Measurements from ENCODE around the gene ZCCHC4.

Gene ZCCHC4

GRCh38 chr4:25401066-25401465 is 88.5 kb downstream of the ZCCHC4 start:
- Histone ChIP-seq H3K4me2 (ENCODE audit: insufficient read depth, low read length, poor library complexity, severe bottlenecking) (no peak overlapping the region), H3K9me3 (replicated peaks in 1 of 2; ENCODE audit: control insufficient read depth in 2 of 2, insufficient read depth in 1 of 2, low read depth in 1 of 2, low read length in 2 of 2) (peaks cover 2 to 11% of the 10 kb centered on the region in 2 donors), H3K79me1 (ENCODE audit: low read depth, low read length) (no peaks in the 10 kb centered on the region), H2BK120ac (ENCODE audit: low read depth, low read length) (no peak overlapping the region), H2AFZ (ENCODE audit: low read length) (no peak overlapping the region), H3K23ac (ENCODE audit: low read depth, low read length, poor library complexity) (no peak overlapping the region), H3K18ac (ENCODE audit: low read length) (no peak overlapping the region), H2AK5ac (ENCODE audit: low read depth, low read length) (no peak overlapping the region), H3K9ac (ENCODE audit: low read depth, low read length, poor library complexity) (no peak overlapping the region), H2BK12ac (ENCODE audit: low read length) (no peak overlapping the region), H4K8ac (ENCODE audit: low read depth, low read length) (no peak overlapping the region), H3K14ac (ENCODE audit: low read length) (no peak overlapping the region), H2BK5ac (ENCODE audit: low read length) (no peak overlapping the region), H3K27ac (replicated peaks; ENCODE audit: low read length) (no peak overlapping the region), H3K4me3 (ENCODE audit: low read length in 2 of 2) (no peak overlapping the region), H3K27me3 (ENCODE audit: control insufficient read depth in 3 of 3, insufficient read depth in 3 of 3, low read depth in 1 of 3, low read length in 3 of 3) (no peaks in the 10 kb centered on the region), H3K4me1 (ENCODE audit: control insufficient read depth in 2 of 2, insufficient read depth in 1 of 2, low read depth in 1 of 2, low read length in 2 of 2) (no peaks in the 10 kb centered on the region), H4K91ac (ENCODE audit: low read depth, low read length, poor library complexity) (no peak overlapping the region), H3K36me3 (replicated peaks in 1 of 2; ENCODE audit: control insufficient read depth in 2 of 2, insufficient read depth in 2 of 2, low read length in 2 of 2) (peaks cover 19 to 97% of the 10 kb centered on the region in 2 donors), H3K4ac (ENCODE audit: low read length) (no peak overlapping the region), H2BK15ac (ENCODE audit: low read length) (no peak overlapping the region)
- WGBS, 2 donors (ENCODE audit: extremely low coverage in 2 of 2, insufficient read length in 2 of 2, insufficient replicate concordance in 1 of 2) = no CpG with 5 or more reads among the region's 3 CpGs
- DNase-seq (ENCODE audit: low spot score) = no peak

GRCh38 chr4:25402521-25402920 is 89.9 kb downstream of the ZCCHC4 start:
- H2BK120ac ChIP-seq (ENCODE audit: low read depth, low read length) = no peak overlapping the region
- H4K8ac ChIP-seq (ENCODE audit: low read depth, low read length) = no peak overlapping the region
- no peak overlapping the region for H2BK12ac ChIP-seq (ENCODE audit: low read length)
- H3K14ac ChIP-seq (ENCODE audit: low read length) = no peak overlapping the region
- DNase-seq (ENCODE audit: low spot score) = no peak
- no peak overlapping the region for H2BK5ac ChIP-seq (ENCODE audit: low read length)
- H3K27me3 ChIP-seq (ENCODE audit: control insufficient read depth in 3 of 3, insufficient read depth in 3 of 3, low read depth in 1 of 3, low read length in 3 of 3) = no peaks in the 10 kb centered on the region
- H2AK5ac ChIP-seq (ENCODE audit: low read depth, low read length) = no peak overlapping the region
- no peak overlapping the region for H3K23ac ChIP-seq (ENCODE audit: low read depth, low read length, poor library complexity)
- H3K9ac ChIP-seq (ENCODE audit: low read depth, low read length, poor library complexity) = no peak overlapping the region
- H3K27ac ChIP-seq (replicated peaks; ENCODE audit: low read length) = no peak overlapping the region
- no peak overlapping the region for H3K4me3 ChIP-seq (ENCODE audit: low read length in 2 of 2)
- no peak overlapping the region for H2BK15ac ChIP-seq (ENCODE audit: low read length)
- H3K4me1 ChIP-seq (ENCODE audit: control insufficient read depth in 2 of 2, insufficient read depth in 1 of 2, low read depth in 1 of 2, low read length in 2 of 2) = no peaks in the 10 kb centered on the region
- H3K4me2 ChIP-seq (ENCODE audit: insufficient read depth, low read length, poor library complexity, severe bottlenecking) = no peak overlapping the region
- H3K9me3 ChIP-seq (replicated peaks in 1 of 2; ENCODE audit: control insufficient read depth in 2 of 2, insufficient read depth in 1 of 2, low read depth in 1 of 2, low read length in 2 of 2) = no peaks in the 10 kb centered on the region
- H3K36me3 ChIP-seq (replicated peaks in 1 of 2; ENCODE audit: control insufficient read depth in 2 of 2, insufficient read depth in 2 of 2, low read length in 2 of 2) = peaks cover 14 to 97% of the 10 kb centered on the region in 2 donors
- no peak overlapping the region for H3K4ac ChIP-seq (ENCODE audit: low read length)
- H3K18ac ChIP-seq (ENCODE audit: low read length) = no peak overlapping the region
- no CpG with 5 or more reads among the region's 1 CpG for WGBS, 2 donors (ENCODE audit: extremely low coverage in 2 of 2, insufficient read length in 2 of 2, insufficient replicate concordance in 1 of 2)
- H4K91ac ChIP-seq (ENCODE audit: low read depth, low read length, poor library complexity) = no peak overlapping the region
- H2AFZ ChIP-seq (ENCODE audit: low read length) = no peak overlapping the region
- H3K79me1 ChIP-seq (ENCODE audit: low read depth, low read length) = no peaks in the 10 kb centered on the region

DNA sequence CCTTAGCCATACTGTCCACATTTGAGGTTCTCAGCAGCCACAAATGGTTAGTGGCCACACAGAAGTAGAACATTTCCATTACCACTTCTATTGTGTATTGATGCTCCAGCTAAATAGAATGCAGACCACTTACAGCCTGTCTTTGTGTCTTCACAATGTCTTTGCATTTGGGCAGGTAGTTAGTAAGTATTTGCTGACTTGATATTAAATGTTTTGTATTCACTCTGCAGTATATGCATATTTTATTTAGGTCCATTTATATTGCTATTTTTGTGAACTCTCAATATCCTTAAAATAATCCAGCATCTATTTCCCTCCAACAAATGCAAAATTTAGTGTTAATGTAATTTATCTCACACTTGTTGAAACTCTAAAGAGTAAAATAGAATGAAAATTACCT is 91.1 kb downstream of the ZCCHC4 start:
- peaks cover 10 to 97% of the 10 kb centered on the region in 2 donors for H3K36me3 ChIP-seq (replicated peaks in 1 of 2; ENCODE audit: control insufficient read depth in 2 of 2, insufficient read depth in 2 of 2, low read length in 2 of 2)
- H3K4me1 ChIP-seq (ENCODE audit: control insufficient read depth in 2 of 2, insufficient read depth in 1 of 2, low read depth in 1 of 2, low read length in 2 of 2) = no peaks in the 10 kb centered on the region
- DNase-seq (ENCODE audit: low spot score) = no peak
- H3K18ac ChIP-seq (ENCODE audit: low read length) = no peak overlapping the region
- H3K4ac ChIP-seq (ENCODE audit: low read length) = no peak overlapping the region
- H2BK5ac ChIP-seq (ENCODE audit: low read length) = no peak overlapping the region
- no peak overlapping the region for H3K4me3 ChIP-seq (ENCODE audit: low read length in 2 of 2)
- no peaks in the 10 kb centered on the region for H3K9me3 ChIP-seq (replicated peaks in 1 of 2; ENCODE audit: control insufficient read depth in 2 of 2, insufficient read depth in 1 of 2, low read depth in 1 of 2, low read length in 2 of 2)
- no peak overlapping the region for H2BK15ac ChIP-seq (ENCODE audit: low read length)
- H3K14ac ChIP-seq (ENCODE audit: low read length) = no peak overlapping the region
- no peak overlapping the region for H2AFZ ChIP-seq (ENCODE audit: low read length)
- no peak overlapping the region for H2AK5ac ChIP-seq (ENCODE audit: low read depth, low read length)
- H3K4me2 ChIP-seq (ENCODE audit: insufficient read depth, low read length, poor library complexity, severe bottlenecking) = no peak overlapping the region
- no peak overlapping the region for H3K9ac ChIP-seq (ENCODE audit: low read depth, low read length, poor library complexity)
- H4K8ac ChIP-seq (ENCODE audit: low read depth, low read length) = no peak overlapping the region
- no peak overlapping the region for H3K27ac ChIP-seq (replicated peaks; ENCODE audit: low read length)
- H2BK120ac ChIP-seq (ENCODE audit: low read depth, low read length) = no peak overlapping the region
- no peak overlapping the region for H2BK12ac ChIP-seq (ENCODE audit: low read length)
- no peak overlapping the region for H4K91ac ChIP-seq (ENCODE audit: low read depth, low read length, poor library complexity)
- no peaks in the 10 kb centered on the region for H3K27me3 ChIP-seq (ENCODE audit: control insufficient read depth in 3 of 3, insufficient read depth in 3 of 3, low read depth in 1 of 3, low read length in 3 of 3)
- H3K79me1 ChIP-seq (ENCODE audit: low read depth, low read length) = no peaks in the 10 kb centered on the region
- H3K23ac ChIP-seq (ENCODE audit: low read depth, low read length, poor library complexity) = no peak overlapping the region

DNA sequence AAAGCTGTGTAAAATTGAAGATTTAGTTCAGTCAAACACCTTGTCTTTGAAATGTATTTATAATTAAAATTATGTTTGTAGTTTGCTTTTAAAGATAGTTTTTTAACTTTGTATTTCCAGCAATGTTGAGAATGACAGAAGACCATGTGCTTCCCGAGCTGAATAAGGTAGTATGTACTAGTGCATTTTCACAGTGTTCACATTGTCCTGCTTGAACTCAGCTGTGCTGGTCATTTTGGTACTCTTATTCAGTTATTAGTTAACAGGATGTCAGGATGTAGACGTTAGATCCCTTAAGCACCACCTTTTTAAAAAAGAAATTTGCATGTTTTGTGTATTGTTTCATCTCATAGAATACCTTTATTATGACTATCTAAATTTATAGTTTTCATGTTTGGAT is 92.9 kb downstream of the ZCCHC4 start:
- no peak overlapping the region for H3K4ac ChIP-seq (ENCODE audit: low read length)
- no CpG with 5 or more reads among the region's 2 CpGs for WGBS, 2 donors (ENCODE audit: extremely low coverage in 2 of 2, insufficient read length in 2 of 2, insufficient replicate concordance in 1 of 2)
- H3K79me1 ChIP-seq (ENCODE audit: low read depth, low read length) = no peaks in the 10 kb centered on the region
- H2AFZ ChIP-seq (ENCODE audit: low read length) = no peak overlapping the region
- H3K4me1 ChIP-seq (ENCODE audit: control insufficient read depth in 2 of 2, insufficient read depth in 1 of 2, low read depth in 1 of 2, low read length in 2 of 2) = no peaks in the 10 kb centered on the region
- no peak overlapping the region for H2BK12ac ChIP-seq (ENCODE audit: low read length)
- no peak overlapping the region for H4K8ac ChIP-seq (ENCODE audit: low read depth, low read length)
- no peak overlapping the region for H3K14ac ChIP-seq (ENCODE audit: low read length)
- H3K4me3 ChIP-seq (ENCODE audit: low read length in 2 of 2) = no peak overlapping the region
- H3K9ac ChIP-seq (ENCODE audit: low read depth, low read length, poor library complexity) = no peak overlapping the region
- no peak overlapping the region for H2BK120ac ChIP-seq (ENCODE audit: low read depth, low read length)
- H3K4me2 ChIP-seq (ENCODE audit: insufficient read depth, low read length, poor library complexity, severe bottlenecking) = no peak overlapping the region
- no peak for DNase-seq (ENCODE audit: low spot score)
- H2BK5ac ChIP-seq (ENCODE audit: low read length) = no peak overlapping the region
- H3K27ac ChIP-seq (replicated peaks; ENCODE audit: low read length) = no peak overlapping the region
- no peak overlapping the region for H2AK5ac ChIP-seq (ENCODE audit: low read depth, low read length)
- no peaks in the 10 kb centered on the region for H3K27me3 ChIP-seq (ENCODE audit: control insufficient read depth in 3 of 3, insufficient read depth in 3 of 3, low read depth in 1 of 3, low read length in 3 of 3)
- peaks cover 8 to 99% of the 10 kb centered on the region in 2 donors for H3K36me3 ChIP-seq (replicated peaks in 1 of 2; ENCODE audit: control insufficient read depth in 2 of 2, insufficient read depth in 2 of 2, low read length in 2 of 2)
- H3K9me3 ChIP-seq (replicated peaks in 1 of 2; ENCODE audit: control insufficient read depth in 2 of 2, insufficient read depth in 1 of 2, low read depth in 1 of 2, low read length in 2 of 2) = no peaks in the 10 kb centered on the region
- no peak overlapping the region for H2BK15ac ChIP-seq (ENCODE audit: low read length)
- no peak overlapping the region for H3K23ac ChIP-seq (ENCODE audit: low read depth, low read length, poor library complexity)
- H3K18ac ChIP-seq (ENCODE audit: low read length) = no peak overlapping the region
- no peak overlapping the region for H4K91ac ChIP-seq (ENCODE audit: low read depth, low read length, poor library complexity)

Data from neuronal stem cell (in vitro differentiated cells).